ENCODE results near the gene SUPT20HL2.
"Not testable (repeated sequence)": the region's sequence is repeated elsewhere in the genome, so short reads cannot be mapped to it uniquely, and the experiment has no call there.

SUPT20HL2 gene

GRCh38 chrX:24308803-24309202 is 5.1 kb downstream of the SUPT20HL2 start:
- DNase-seq: not testable (repeated sequence)

- no peak for DNase-seq
Measured at GRCh38 chrX:24306440-24306839, 7.4 kb downstream of the SUPT20HL2 start.

GRCh38 chrX:24305905-24306304 is 8.0 kb downstream of the SUPT20HL2 start:
- DNase-seq: no peak

- no peak for DNase-seq
Measured at GRCh38 chrX:24301806-24302205, 12.1 kb downstream of the SUPT20HL2 start.

- no peak for DNase-seq
Measured at GRCh38 chrX:24301060-24301459, 12.8 kb downstream of the SUPT20HL2 start.

GRCh38 chrX:24298191-24298590 is 15.7 kb downstream of the SUPT20HL2 start:
- no peak for DNase-seq

GRCh38 chrX:24294619-24295018 is 19.2 kb downstream of the SUPT20HL2 start:
- no peak for DNase-seq

- no peak for DNase-seq
Measured at GRCh38 chrX:24293412-24293811, 20.5 kb downstream of the SUPT20HL2 start.

GRCh38 chrX:24292353-24292752 is 21.5 kb downstream of the SUPT20HL2 start:
- DNase-seq: no peak

- DNase-seq: no peak
Measured at GRCh38 chrX:24285082-24285481, 28.8 kb downstream of the SUPT20HL2 start.

- DNase-seq: no peak
Measured at GRCh38 chrX:24283127-24283794, 30.6 kb downstream of the SUPT20HL2 start.

GRCh38 chrX:24282381-24283126 is 31.3 kb downstream of the SUPT20HL2 start:
- DNase-seq: no peak

GRCh38 chrX:24277405-24277804 is 36.5 kb downstream of the SUPT20HL2 start:
- no peak for DNase-seq

GRCh38 chrX:24276015-24276414 is 37.9 kb downstream of the SUPT20HL2 start:
- DNase-seq: no peak

- no peak for DNase-seq
Measured at GRCh38 chrX:24271262-24271661, 42.6 kb downstream of the SUPT20HL2 start.

- DNase-seq: no peak
Measured at GRCh38 chrX:24268786-24269185, 45.1 kb downstream of the SUPT20HL2 start.

GRCh38 chrX:24266996-24267395 is 46.9 kb downstream of the SUPT20HL2 start:
- no peak for DNase-seq

GRCh38 chrX:24264383-24264782 is 49.5 kb downstream of the SUPT20HL2 start:
- no peak for DNase-seq

- DNase-seq: no peak
Measured at GRCh38 chrX:24262309-24262708, 51.6 kb downstream of the SUPT20HL2 start.
